ENCODE measurements around the gene NBPF12.
"Not testable (repeated sequence)": the region's sequence is repeated elsewhere in the genome, so short reads cannot be mapped to it uniquely, and the experiment has no call there.

The NBPF12 gene

GRCh38 chr1:146987502-146987901, 49.4 kb downstream of the NBPF12 start:
- not testable (repeated sequence) for DNase-seq

GRCh38 chr1:146989455-146989854, 51.3 kb downstream of the NBPF12 start:
- not testable (repeated sequence) for DNase-seq

DNA sequence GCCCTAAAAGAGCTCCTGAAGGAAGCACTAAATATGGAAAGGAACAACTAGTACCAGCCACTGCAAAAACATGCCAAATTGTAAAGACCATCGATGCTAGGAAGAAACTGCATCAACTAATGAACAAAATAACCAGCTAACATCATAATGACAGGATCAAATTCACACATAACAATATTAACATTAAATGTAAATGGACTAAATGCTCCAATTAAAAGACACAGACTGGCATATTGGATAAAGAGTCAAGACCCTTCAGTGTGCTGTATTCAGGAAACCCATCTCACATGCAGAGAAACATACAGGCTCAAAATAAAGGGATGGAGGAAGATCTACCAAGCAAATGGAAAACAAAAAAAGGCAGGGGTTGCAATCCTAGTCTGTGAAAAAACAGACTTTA, 70.4 kb downstream of the NBPF12 start:
- not testable (repeated sequence) for DNase-seq

DNA sequence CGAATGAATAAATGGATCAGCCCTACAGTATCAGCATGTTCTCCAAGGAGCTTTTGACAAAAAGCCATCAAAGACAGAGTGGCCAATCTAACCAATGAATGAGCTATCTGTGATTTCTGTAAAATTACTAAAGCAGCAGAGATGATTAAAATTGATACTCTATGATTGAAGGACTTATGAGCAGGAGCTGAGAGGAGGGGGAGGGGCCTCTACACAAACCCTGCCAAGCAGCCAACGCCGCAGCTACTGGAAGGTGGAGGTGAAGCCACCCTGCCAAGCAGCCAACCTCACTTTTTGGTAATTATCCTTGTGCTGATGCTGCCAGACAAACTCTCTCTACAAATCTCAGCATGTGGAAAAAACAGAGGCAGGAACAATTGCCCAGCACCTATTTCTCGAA, 88.9 kb downstream of the NBPF12 start:
- not testable (repeated sequence) for DNase-seq

DNA sequence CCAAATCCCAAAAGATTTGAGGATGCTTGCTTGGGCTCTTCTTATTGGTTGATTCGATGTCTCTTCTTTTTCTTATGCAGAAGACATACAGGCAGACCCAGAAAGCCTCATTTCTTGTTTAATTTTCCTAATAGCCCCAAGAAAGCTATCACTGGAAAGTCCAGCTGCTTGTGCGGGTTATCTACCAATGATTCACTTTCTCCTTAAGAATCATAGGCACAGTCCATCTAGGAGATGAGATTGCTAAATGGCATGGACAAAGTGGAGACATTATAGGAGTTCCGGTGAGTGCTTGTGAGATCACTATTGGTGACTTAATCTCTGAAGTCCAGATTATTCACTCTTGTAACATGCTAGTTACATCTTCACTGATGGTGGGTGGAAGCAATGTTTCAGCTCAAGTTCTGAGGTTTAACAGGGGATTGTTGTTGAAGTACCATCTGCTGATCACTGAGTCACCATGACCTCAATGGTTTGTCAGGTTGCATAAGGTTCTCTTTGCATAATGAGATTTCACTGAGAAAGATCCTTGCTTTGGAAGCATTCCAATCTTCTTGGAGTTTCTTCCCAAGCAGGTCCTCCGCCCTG, 92.0 kb downstream of the NBPF12 start:
- not testable (repeated sequence) for DNase-seq

DNA sequence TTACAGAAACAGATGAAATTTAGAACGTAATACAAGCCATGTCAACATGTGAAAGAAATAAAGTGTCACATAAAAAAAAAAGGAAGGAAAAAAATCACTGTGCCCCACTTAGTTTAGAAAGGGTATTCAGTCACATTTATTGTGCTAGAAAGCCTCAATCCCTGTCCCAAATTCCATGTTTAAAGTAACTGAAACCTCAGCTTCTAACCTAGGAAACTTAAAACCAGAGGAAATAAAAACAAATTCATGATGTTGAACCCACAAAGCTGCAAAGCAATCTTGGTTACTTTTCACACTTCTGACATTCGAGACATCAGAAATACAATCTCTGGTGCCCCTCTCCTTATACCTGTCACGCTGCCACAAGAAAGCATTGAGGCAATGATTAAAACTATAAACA, 101.8 kb downstream of the NBPF12 start:
- no peak for DNase-seq

DNA sequence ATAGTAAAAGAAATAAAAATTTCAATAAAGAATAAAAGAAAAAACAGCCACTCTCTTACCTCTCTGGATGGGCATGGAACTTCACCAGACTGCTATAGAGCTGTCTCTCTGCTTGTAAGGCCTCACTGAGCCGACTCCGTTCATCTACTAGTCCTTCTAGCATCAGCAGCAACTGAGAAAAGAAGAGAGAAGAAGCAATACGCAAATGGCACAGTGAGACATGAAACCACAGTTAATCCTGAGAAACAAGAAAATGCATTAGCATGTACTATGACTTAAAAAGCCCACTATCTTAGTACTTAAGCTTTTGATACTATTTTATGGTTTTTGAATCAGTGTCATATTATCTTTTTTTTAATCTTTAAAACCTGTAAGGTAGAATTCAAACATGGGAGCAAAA, 104.8 kb downstream of the NBPF12 start:
- not testable (repeated sequence) for DNase-seq

- DNase-seq, result not testable (repeated sequence)
Observed at GRCh38 chr1:147044511-147044910, 106.4 kb downstream of the NBPF12 start.

Data from islet precursor cell (in vitro differentiated cells).